HG03469 (cell line): ENCODE measurements around the gene ANKRD44.
"Not testable (repeated sequence)": the region's sequence is repeated elsewhere in the genome, so short reads cannot be mapped to it uniquely, and the experiment has no call there.

Experiments
- ATAC-seq: cut with Tn5 transposase; IDR thresholded peaks from one replicate; pipeline ENCODE4 v1.9.1; 2021; ENCODE audit warnings: mild to moderate bottlenecking, moderate library complexity, moderate number of reproducible peaks; ENCODE audit not compliant: unreplicated experiment

The ANKRD44 gene

GRCh38 chr2:197310271-197310985, at the start of gene ANKRD44:
Gene ANKRD44, minus strand, starts transcription at chr2:197310780. Its CDS starts 176 bp downstream, at chr2:197310604.
- peak; percentile 44 for ATAC-seq

DNA sequence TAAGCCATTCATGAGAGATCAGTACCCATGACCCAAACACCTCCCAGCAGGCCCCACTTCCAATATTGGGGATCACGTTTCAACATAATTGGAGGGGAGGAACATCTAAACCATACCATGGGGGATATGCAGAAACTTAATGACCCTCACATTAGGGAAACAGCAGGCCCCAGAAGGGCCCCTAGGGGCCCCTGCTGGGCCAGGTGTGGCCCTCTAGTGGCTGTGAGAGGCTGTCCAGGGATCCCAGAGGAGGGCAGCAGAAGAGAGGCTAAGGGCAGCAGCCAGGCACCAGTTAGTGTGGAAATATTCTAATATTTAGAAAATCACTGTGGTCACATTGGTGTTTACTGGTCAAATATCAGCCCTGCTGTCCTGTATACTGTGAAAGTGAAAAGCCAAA, 49.3 kb upstream of the ANKRD44 start:
- no peak for ATAC-seq

DNA sequence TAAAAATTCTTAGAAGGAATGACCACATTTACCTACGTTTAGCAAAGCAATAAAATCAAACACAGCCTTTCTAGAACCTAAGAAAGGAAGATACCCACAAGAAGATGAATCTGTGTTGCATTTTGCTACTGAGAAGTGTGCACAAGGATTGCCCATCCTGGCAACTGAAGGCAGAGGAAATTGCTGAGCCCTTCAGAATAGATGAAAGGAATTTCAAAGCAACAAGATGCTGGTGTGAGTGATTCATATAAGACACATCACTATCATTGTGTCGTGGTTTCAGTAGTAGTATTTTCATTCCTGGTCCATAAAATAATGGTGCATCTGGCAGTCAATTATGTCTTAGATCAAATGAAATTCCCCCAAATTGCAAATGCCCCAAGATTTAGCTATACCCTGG, 48.4 kb upstream of the ANKRD44 start:
- ATAC-seq: no peak

GRCh38 chr2:197357986-197358385, 47.4 kb upstream of the ANKRD44 start:
- no peak for ATAC-seq

DNA sequence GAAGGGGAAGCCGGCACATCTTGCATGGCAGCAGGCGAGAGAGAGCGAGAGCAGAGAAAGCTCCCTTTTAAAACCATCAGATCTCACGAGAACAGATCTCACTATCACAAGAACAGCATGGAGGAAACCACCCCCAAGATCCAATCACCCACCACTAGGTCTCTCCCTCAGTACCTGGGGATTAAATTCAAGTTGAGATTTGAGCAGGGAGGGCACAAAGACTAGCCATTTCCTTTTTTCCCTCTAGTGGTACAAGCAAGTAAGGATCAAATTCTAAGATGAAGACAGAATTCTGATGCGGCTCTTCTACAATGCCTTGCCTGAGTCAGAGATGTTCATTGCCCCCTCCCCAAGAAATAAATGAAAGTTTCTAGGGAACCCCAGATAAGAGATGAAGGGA, 45.6 kb upstream of the ANKRD44 start:
- no peak for ATAC-seq

GRCh38 chr2:197354169-197354558, 43.6 kb upstream of the ANKRD44 start:
- ATAC-seq: no peak

GRCh38 chr2:197353393-197354168, 43.0 kb upstream of the ANKRD44 start:
- no peak for ATAC-seq

GRCh38 chr2:197349699-197350098, 39.1 kb upstream of the ANKRD44 start:
- no peak for ATAC-seq

- no peak for ATAC-seq
These were observed 38.3 kb upstream of the ANKRD44 start for GRCh38 chr2:197348721-197349360.

- no peak for ATAC-seq
These were observed 35.3 kb upstream of the ANKRD44 start for GRCh38 chr2:197345846-197346370.

DNA sequence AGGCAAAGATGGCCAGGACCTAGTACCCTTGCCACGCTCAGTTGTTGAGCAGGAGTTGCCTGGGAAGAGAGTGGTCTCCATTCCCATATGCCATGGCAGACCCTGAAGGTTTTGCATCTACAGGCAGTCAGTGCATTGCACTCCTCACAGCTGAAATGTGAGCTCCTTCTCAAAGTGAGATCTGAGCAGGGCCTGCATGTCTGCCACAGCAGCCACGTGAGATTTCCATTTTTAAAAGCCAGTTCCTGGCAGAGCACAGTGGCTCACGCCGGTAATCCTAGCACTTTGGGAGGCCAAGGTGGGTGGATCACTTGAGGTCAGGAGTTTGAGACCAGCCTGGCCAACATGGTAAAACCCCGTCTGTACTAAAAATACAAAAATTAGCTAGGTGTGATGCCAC, 33.4 kb upstream of the ANKRD44 start:
- not testable (repeated sequence) for ATAC-seq

GRCh38 chr2:197340591-197340990, 30.0 kb upstream of the ANKRD44 start:
- ATAC-seq: no peak

DNA sequence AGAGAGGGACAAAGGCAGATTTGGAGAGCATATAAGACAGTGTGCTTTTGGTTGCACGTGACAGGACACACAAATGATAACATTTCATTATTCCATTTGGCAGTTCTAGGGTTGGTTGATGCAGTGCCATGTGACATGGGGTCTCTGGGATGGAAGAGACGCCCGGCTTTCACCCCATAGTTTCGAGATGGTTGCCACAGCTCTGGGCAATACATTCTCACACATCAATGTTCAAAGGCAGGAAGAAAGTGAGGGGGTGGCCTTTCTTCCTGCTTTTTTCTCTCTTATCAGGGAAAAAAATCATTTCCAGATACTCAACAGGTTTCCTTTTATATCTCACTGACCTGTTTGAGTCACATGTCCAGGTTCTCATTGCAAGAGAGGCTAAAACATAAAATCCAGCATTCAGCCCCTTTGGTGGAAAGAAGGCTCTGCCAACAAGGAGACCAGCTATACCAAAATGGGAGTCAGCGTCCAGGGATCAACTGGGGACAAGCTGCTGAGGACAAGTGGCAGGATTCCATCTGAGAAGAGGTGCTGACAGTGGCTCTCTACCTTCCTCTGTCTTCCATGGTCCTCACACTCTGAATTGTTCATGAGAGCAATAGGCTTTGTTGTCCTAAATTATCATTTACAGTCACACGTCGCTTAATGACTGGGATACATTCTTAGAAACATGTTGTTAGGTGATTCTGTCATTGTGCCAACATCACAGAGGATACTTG, 29.1 kb upstream of the ANKRD44 start:
- ATAC-seq: no peak

DNA sequence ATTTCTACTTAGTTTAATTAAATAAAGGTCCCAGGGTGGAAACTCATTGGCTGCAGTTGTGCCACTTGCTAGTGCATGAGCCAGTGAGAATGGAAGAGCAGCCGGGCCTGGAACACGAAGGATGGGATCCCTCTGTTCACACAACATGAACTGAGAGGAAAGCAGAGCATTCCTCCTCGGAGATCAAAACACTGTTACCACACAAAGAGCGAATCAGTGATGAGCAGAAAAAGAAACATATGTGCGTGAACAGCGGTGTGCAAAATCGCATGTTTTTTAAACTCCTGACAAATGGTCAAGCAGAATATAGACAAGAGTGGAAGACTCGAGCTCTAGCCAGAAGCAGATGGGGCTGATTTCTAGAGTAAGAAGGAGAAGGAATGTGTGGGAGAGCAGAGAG, 28.4 kb upstream of the ANKRD44 start:
- no peak for ATAC-seq

GRCh38 chr2:197332641-197333040, 22.1 kb upstream of the ANKRD44 start:
- ATAC-seq: no peak

DNA sequence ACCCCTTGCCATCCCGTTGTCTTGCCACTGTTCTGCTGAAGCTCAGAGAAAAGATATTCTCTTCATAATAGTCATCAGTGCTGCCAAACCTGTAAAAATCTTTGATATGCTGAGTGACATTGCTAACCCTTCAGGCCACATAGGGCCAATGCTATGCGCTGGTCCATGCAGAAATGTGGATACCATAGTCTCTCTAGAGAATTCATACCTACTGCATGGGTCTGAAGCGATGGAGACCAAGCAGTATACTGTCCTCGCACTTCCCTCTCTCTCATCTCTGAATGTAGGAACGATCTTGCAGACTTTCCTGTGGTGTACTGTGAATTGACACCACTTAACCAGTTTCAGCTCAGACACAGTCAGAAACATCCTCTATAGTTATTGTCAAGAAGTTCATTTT, 17.9 kb upstream of the ANKRD44 start:
- no peak for ATAC-seq

DNA sequence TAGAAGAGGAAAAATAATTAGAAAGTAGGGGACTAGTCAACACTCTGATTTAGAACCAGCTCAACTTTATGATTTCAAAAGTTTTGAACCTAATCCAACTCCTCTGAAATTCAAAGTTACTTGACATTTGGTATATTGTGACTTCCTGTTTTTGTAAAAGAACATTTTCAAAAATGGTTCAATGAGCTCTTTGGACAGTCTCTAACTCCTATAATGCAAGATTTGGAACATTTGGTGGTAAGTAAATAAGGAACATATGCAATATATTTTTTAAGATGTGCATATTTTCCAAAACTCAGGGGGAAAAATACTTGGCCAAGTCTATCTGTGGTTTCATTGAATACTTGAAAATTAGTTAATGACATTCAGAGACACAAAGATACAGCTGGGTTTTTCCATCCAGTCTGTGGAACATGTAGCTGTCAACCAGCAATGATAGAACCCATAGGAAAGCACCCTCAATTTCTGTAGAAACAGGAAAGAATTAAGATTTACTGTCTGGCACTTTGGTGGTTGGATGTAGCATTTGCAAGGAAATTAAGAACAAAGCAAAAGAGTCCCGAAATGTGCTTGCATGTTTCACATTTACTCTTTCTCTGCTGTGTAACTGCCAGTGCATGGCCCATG, 17.0 kb upstream of the ANKRD44 start:
- ATAC-seq: no peak

- no peak for ATAC-seq
These were observed 16.5 kb upstream of the ANKRD44 start for GRCh38 chr2:197327073-197327471.

DNA sequence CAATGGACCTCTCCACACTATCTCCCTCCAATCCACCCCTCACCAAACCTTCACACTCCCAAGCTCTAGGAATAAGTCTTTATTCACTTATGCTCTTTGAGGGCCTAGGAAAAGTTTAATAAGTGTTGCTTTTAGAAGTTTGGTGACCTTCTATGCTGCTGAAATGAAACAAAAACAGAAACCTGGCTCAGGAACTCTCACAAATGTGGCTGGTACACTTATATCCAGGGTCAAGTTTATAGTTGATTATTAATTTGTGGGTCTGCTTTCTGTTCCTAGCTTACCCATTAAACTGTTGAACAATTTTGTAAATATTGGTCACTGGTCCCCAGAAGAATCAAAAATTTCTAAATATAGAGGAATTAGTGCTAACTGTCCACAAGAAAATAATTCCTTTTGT, 14.2 kb upstream of the ANKRD44 start:
- peak; percentile 83 for ATAC-seq
